ENCODE measurements around the gene GNAS-AS1. TPM values are rescaled to one million over a fixed set of nuclear protein-coding genes. Genes with fewer than 3 reads are reported as not detected.

GNAS-AS1 gene
- total and polyA plus RNA-seq, 2 donors (not counting 1 experiment from before 2014, with no cell fraction given), result 1.5 TPM; not detected in 1

DNA sequence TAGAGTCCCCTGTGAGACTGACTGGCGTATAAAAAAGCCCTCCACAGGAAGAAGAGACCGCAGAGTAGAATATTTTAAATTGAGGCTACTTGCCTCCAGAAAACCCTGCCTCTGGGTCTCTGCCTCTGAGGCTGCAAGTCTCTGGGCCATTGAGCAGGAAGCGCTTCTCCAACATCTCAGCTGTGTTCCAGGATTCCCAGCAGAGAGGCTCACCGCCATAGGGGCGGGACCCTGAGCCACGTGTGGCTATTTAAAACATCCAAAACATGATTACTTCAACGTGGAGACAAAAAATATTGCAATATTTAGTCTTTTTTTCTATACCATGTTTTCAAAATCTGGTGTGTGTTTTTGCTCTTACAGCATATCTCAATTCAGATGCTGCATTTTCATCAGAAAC, 59.4 kb downstream of the GNAS-AS1 start:
- DNase-seq (no peak), ATAC-seq (ENCODE audit: low read depth) (no peak)
- no peak for TF ChIP-seq EZH2 (IDR thresholded peaks at IDR 0.05; ENCODE audit: borderline replicate concordance, insufficient read depth, low read depth, low read length, poor library complexity, severe bottlenecking)
- TF ChIP-seq, protein P1, sequence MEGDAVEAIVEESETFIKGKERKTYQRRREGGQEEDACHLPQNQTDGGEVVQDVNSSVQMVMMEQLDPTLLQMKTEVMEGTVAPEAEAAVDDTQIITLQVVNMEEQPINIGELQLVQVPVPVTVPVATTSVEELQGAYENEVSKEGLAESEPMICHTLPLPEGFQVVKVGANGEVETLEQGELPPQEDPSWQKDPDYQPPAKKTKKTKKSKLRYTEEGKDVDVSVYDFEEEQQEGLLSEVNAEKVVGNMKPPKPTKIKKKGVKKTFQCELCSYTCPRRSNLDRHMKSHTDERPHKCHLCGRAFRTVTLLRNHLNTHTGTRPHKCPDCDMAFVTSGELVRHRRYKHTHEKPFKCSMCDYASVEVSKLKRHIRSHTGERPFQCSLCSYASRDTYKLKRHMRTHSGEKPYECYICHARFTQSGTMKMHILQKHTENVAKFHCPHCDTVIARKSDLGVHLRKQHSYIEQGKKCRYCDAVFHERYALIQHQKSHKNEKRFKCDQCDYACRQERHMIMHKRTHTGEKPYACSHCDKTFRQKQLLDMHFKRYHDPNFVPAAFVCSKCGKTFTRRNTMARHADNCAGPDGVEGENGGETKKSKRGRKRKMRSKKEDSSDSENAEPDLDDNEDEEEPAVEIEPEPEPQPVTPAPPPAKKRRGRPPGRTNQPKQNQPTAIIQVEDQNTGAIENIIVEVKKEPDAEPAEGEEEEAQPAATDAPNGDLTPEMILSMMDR (IDR thresholded peaks at IDR 0.05), result no peak
- no peak overlapping the region for H2AFZ ChIP-seq (ENCODE audit: insufficient read depth, low read depth, low read length, poor library complexity, severe bottlenecking)
- no peak overlapping the region for H3K27ac ChIP-seq (ENCODE audit: low read length in 2 of 2)
- no peak overlapping the region for H3K9ac ChIP-seq (ENCODE audit: low read length)
- H3K27me3 ChIP-seq (replicated peaks in 1 of 4; ENCODE audit: control extremely low read depth in 1 of 4, control insufficient read depth in 3 of 4, insufficient read depth in 4 of 4, low read length in 3 of 4), result peaks cover 0 to 8% (median 0%) of the 10 kb centered on the region in 4 experiments
- Mint-ChIP-seq H3K4me3 (no peak overlapping the region), H3K4me1 (no peaks in the 10 kb centered on the region), H3K9me3 (ENCODE audit: insufficient read depth) (no peaks in the 10 kb centered on the region), H3K27ac (no peak overlapping the region), H3K27me3 (peaks cover 21% of the 10 kb centered on the region)
- no peak overlapping the region for H3K4me3 ChIP-seq (ENCODE audit: control extremely low read depth in 1 of 5, extremely low read depth in 1 of 5, insufficient read depth in 1 of 5, low read depth in 2 of 5, low read length in 4 of 5)
- H3K4me2 ChIP-seq (replicated peaks; ENCODE audit: low read depth, low read length, poor library complexity, severe bottlenecking), result no peak overlapping the region
- H3K79me2 ChIP-seq (ENCODE audit: control insufficient read depth, insufficient read depth, low read length), result no peaks in the 10 kb centered on the region
- 100% methylated on average over 1 of the region's 7 CpGs for WGBS (ENCODE audit: insufficient coverage)
- H3K36me3 ChIP-seq (replicated peaks in 1 of 2; ENCODE audit: control extremely low read depth in 1 of 2, control insufficient read depth in 1 of 2, extremely low read depth in 1 of 2, insufficient read depth in 2 of 2, low read length in 1 of 2), result no peaks in the 10 kb centered on the region
- peaks cover 0 to 5% (median 0%) of the 10 kb centered on the region in 3 donors for H3K9me3 ChIP-seq (ENCODE audit: control extremely low read depth in 1 of 3, control insufficient read depth in 2 of 3, insufficient read depth in 1 of 3, low read length in 2 of 3)
- H3K4me1 ChIP-seq (ENCODE audit: control insufficient read depth in 2 of 2, insufficient read depth in 2 of 2, low read length in 2 of 2), result no peaks in the 10 kb centered on the region
- intact Hi-C loops (cut with micrococcal nuclease), result no loop called here
- no peaks in the 10 kb centered on the region for H4K20me1 ChIP-seq (ENCODE audit: control insufficient read depth, insufficient read depth, low read length, poor library complexity, severe bottlenecking)
- ChIA-PET POLR2A (no interaction called here), CTCF (no interaction called here)

DNA sequence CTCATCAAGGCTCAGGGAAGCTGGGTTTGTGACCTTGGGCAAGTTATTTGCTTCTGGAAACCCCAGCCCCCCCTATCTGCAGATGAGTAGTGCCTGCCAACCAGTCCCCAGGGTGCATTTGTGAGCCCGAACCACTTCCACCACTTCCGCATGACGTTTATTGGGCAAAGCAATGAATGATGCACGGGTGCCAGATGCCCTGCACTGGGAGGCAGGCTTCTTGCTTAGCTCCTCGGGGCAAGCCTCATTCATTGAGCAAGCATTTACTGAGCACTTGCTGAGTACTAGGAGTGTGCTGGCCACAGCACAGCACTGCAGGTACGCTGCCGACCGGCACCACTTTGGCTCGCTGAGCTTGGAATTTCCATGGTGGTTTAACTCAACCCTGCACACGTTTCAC, 60.2 kb downstream of the GNAS-AS1 start:
- no peaks in the 10 kb centered on the region for H3K9me3 Mint-ChIP-seq (ENCODE audit: insufficient read depth)

More for the DNA sequence above, 60.2 kb downstream of the GNAS-AS1 start:
- Mint-ChIP-seq H3K4me1 (no peaks in the 10 kb centered on the region), H3K27ac (no peak overlapping the region), H3K27me3 (peaks cover 18% of the 10 kb centered on the region), H3K4me3 (no peak overlapping the region)
- no peaks in the 10 kb centered on the region for H3K36me3 ChIP-seq (replicated peaks in 1 of 2; ENCODE audit: control extremely low read depth in 1 of 2, control insufficient read depth in 1 of 2, extremely low read depth in 1 of 2, insufficient read depth in 2 of 2, low read length in 1 of 2)
- no peak overlapping the region for H3K4me3 ChIP-seq (ENCODE audit: control extremely low read depth in 1 of 5, extremely low read depth in 1 of 5, insufficient read depth in 1 of 5, low read depth in 2 of 5, low read length in 4 of 5)
- TF ChIP-seq, protein P1 (IDR thresholded peaks at IDR 0.05), result no peak
- no peak for TF ChIP-seq EZH2 (IDR thresholded peaks at IDR 0.05; ENCODE audit: borderline replicate concordance, insufficient read depth, low read depth, low read length, poor library complexity, severe bottlenecking)
- H2AFZ ChIP-seq (ENCODE audit: insufficient read depth, low read depth, low read length, poor library complexity, severe bottlenecking), result no peak overlapping the region
- POLR2A ChIA-PET, result no interaction called here
- H3K9ac ChIP-seq (ENCODE audit: low read length), result no peak overlapping the region
- H3K27ac ChIP-seq (ENCODE audit: low read length in 2 of 2), result no peak overlapping the region
- ATAC-seq (ENCODE audit: low read depth) (no peak), DNase-seq (peak; percentile 14)
- CTCF ChIA-PET, result no interaction called here
- no peaks in the 10 kb centered on the region for H4K20me1 ChIP-seq (ENCODE audit: control insufficient read depth, insufficient read depth, low read length, poor library complexity, severe bottlenecking)
- no peak overlapping the region for H3K4me2 ChIP-seq (replicated peaks; ENCODE audit: low read depth, low read length, poor library complexity, severe bottlenecking)
- intact Hi-C loops (cut with micrococcal nuclease), result no loop called here
- peaks cover 0 to 5% (median 0%) of the 10 kb centered on the region in 3 donors for H3K9me3 ChIP-seq (ENCODE audit: control extremely low read depth in 1 of 3, control insufficient read depth in 2 of 3, insufficient read depth in 1 of 3, low read length in 2 of 3)
- H3K27me3 ChIP-seq (replicated peaks in 1 of 4; ENCODE audit: control extremely low read depth in 1 of 4, control insufficient read depth in 3 of 4, insufficient read depth in 4 of 4, low read length in 3 of 4), result peaks cover 0 to 4% (median 0%) of the 10 kb centered on the region in 4 experiments
- no peaks in the 10 kb centered on the region for H3K79me2 ChIP-seq (ENCODE audit: control insufficient read depth, insufficient read depth, low read length)
- 64% methylated on average over 10 of the region's 10 CpGs for WGBS (ENCODE audit: insufficient coverage)
- H3K4me1 ChIP-seq (ENCODE audit: control insufficient read depth in 2 of 2, insufficient read depth in 2 of 2, low read length in 2 of 2), result no peaks in the 10 kb centered on the region

Measured in B cell (primary cell).